ENCODE data around the gene NANOS3. TPM values are rescaled to one million over a fixed set of nuclear protein-coding genes. Genes with fewer than 3 reads are reported as not detected.
A peak's percentile ranks its signal among the peaks of the same experiment; 100 is the strongest.

NANOS3 gene
- total RNA-seq, 1 experiment from 2014 or later: not detected

GRCh38 chr19:13839130-13839937 is 37.6 kb upstream of the NANOS3 start:
- no peaks in the 10 kb centered on the region for H3K9me2 ChIP-seq (ENCODE audit: insufficient read depth)
- H3K27me3 ChIP-seq (ENCODE audit: insufficient read depth, low read length): no peaks in the 10 kb centered on the region
- ChIA-PET RAD21 (ENCODE audit: low non-redundant PET in 1 of 2, low total read pairs in 2 of 2, uncharacterized antibody in 2 of 2, unreplicated experiment in 2 of 2) (interaction anchor here (0.6 to 1.2 kb wide), 2 partner anchors 19 to 21 kb away, joined by 3 read pairs; no protein-coding TSS in a partner anchor), CTCF (interaction anchor here (1.8 kb wide), 1 partner anchor 23 kb away, joined by 6 read pairs; no protein-coding TSS in a partner anchor), POLR2A (interaction anchor here (0.9 to 4.6 kb wide), 4 partner anchors 12 to 108 kb away, joined by 3 to 64 read pairs (median 16); no protein-coding TSS in a partner anchor)
- H2AFZ ChIP-seq (ENCODE audit: low read depth, low read length, poor library complexity, severe bottlenecking): no peak overlapping the region
- peaks cover 12% of the 10 kb centered on the region for H4K20me1 ChIP-seq (ENCODE audit: insufficient read depth)
- intact Hi-C loops (cut with micrococcal nuclease): no loop called here
- H3K4me3 ChIP-seq (replicated peaks in 1 of 2; ENCODE audit: low read depth in 1 of 2, low read length in 2 of 2): peak overlapping the region; percentile 84 to 91
- TF ChIP-seq CTCF (IDR thresholded peaks at IDR 0.05 in 2 of 3, conservative IDR thresholded peaks at IDR 0.05 in 1 of 3; ENCODE audit: borderline replicate concordance in 1 of 3, insufficient read depth in 1 of 3, low read depth in 2 of 3, low read length in 2 of 3): 0 out of 6 replicates have a peak, but pooled peaks of 1 of the 3 experiments have one; percentile 3
- no peak for TF ChIP-seq SIN3A (IDR thresholded peaks at IDR 0.05; ENCODE audit: low read depth)
- TF ChIP-seq SP1 (IDR thresholded peaks at IDR 0.05; ENCODE audit: low read depth): no peak
- TF ChIP-seq FOSL1 (IDR thresholded peaks at IDR 0.05; ENCODE audit: low read depth): no peak
- no peak for TF ChIP-seq EGR1 (IDR thresholded peaks at IDR 0.05; ENCODE audit: low read depth)
- TF ChIP-seq ATF3 (IDR thresholded peaks at IDR 0.05): no peak
- TF ChIP-seq EZH2phosphoT487 (IDR thresholded peaks at IDR 0.05; ENCODE audit: borderline replicate concordance): no peak
- TF ChIP-seq POLR2AphosphoS5 (IDR thresholded peaks at IDR 0.05; ENCODE audit: low read depth, low read length): peak; percentile 27; the same call in 1 of the 2 replicates
- TF ChIP-seq RAD21 (IDR thresholded peaks at IDR 0.05; ENCODE audit: low read depth): no peak
- 0 out of 2 replicates have a peak, but pooled peaks have one; percentile 1 for TF ChIP-seq ZFX (IDR thresholded peaks at IDR 0.05)
- no peak for TF ChIP-seq MAX (IDR thresholded peaks at IDR 0.05)
- TF ChIP-seq CEBPB (IDR thresholded peaks at IDR 0.05; ENCODE audit: low read depth): no peak
- no peak for TF ChIP-seq ZBTB33 (IDR thresholded peaks at IDR 0.05; ENCODE audit: extremely low read depth, insufficient replicate concordance, low read length)
- TF ChIP-seq SRF (IDR thresholded peaks at IDR 0.05; ENCODE audit: low read depth): no peak
- no peak for TF ChIP-seq YY1 (IDR thresholded peaks at IDR 0.05; ENCODE audit: extremely low read depth, insufficient replicate concordance, low read depth, low read length)
- no peak for TF ChIP-seq REST (IDR thresholded peaks at IDR 0.05; ENCODE audit: low read depth)
- H3K9ac ChIP-seq (ENCODE audit: low read length): peak overlapping the region; percentile 97
- peak overlapping the region; percentile 91 for H3K4me2 ChIP-seq (ENCODE audit: low read length)
- H3K79me2 ChIP-seq (ENCODE audit: insufficient read depth, low read length): peaks cover 78% of the 10 kb centered on the region
- peak overlapping the region; percentile 96 for H3K27ac ChIP-seq (ENCODE audit: low read depth, low read length)
- peak; percentile 9 for ATAC-seq
- no peak for DNase-seq (ENCODE audit: low read depth, low spot score)
- H3K9me3 ChIP-seq (ENCODE audit: control insufficient read depth in 1 of 2, insufficient read depth in 1 of 2, low read depth in 1 of 2, low read length in 2 of 2): no peaks in the 10 kb centered on the region
- BruUV-seq (replicated peaks): no TSS peak
- peaks cover 54 to 87% of the 10 kb centered on the region in 2 experiments for H3K4me1 ChIP-seq (ENCODE audit: control insufficient read depth in 1 of 2, insufficient read depth in 2 of 2, low read length in 2 of 2)
- peaks cover 3 to 41% of the 10 kb centered on the region in 2 experiments; a peak in 2 of 4 replicates for H3K36me3 ChIP-seq (ENCODE audit: control insufficient read depth in 1 of 2, insufficient read depth in 2 of 2, low read length in 2 of 2)
